T1000 (cell line): ENCODE measurements around the gene SEC14L1.

Source experiments
- DNase-seq: peaks from one replicate; lab custom pipeline; 2025; ENCODE audit warnings: mixed read lengths; lab: John Stamatoyannopoulos, UW

SEC14L1 gene

DNA sequence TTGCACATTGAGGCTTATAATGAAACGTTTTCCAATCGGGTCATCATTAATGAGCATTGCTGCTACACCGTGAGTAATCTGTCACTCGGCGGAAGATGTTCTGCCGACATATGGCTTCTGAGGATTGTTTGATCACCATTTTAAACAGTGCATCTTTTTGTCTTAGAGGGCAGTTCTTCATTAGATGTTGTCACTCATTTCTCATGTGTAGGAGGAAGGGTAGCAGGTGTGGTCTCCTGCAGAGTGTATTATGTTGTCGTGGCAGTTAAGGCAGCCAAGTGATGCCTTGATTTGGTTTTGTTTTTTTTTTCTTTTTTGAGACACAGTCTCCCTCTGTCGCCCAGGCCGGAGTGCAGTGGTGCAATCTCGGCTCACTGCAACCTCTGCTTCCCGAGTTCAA is 50.5 kb downstream of the SEC14L1 start:
- no peak for DNase-seq

DNA sequence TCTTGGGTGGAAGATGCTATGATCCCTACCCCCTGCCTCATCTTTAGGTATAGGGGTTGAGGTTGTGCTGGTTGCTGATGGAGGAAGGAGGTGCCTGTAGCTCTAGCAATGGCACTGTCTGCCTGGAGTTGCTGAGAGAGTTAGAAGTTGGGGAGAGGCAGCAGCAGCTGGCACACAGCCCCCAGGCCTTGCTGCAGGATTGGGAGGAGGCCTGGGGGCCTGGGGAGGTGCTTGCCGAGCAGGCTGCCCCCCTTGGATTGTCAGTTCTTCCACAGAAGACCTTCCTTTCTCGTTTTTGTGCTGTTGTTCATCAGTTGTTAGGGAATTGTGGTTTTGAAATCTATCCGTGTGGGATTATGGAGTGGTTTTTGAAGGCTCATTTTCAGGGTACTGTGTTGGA is 52.9 kb downstream of the SEC14L1 start:
- no peak for DNase-seq

DNA sequence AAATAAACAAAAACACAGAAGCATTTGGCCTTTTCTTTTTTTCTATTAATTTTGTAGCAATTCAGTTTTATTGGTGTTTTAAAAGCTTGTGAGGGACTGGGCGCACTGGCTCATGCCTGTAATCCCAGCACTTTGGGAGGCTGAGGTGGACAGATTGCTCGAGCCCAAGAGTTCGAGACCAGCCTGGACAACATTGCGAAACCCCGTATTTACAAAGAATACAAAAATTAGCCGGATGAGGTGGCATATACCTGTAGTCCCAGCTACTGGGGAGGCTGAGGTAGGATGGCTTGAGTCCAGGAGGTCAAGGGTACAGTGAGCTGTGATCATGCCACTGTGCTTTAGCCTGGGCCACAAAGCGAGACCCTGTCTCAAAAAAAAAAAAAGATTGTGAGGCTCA is 53.4 kb downstream of the SEC14L1 start:
- no peak for DNase-seq

DNA sequence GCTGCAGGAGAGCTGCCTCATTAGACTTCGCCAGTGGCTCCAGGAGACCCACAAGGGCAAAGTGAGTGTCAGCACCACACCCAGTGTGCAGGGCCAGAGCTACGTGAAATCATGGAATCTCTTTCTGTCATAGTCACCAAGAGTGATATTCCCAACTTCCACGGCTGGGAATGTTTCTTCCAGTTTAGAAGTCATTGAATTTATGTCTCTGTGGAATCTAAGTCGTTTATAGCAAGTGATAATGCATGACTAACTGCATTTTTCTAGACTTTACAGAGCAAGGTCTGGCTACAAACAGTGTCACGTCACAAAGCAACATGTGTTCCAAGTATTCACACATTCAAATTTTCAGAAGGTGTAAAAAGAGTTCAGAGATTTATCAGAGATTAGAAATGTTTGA is 55.5 kb downstream of the SEC14L1 start:
- no peak for DNase-seq

DNA sequence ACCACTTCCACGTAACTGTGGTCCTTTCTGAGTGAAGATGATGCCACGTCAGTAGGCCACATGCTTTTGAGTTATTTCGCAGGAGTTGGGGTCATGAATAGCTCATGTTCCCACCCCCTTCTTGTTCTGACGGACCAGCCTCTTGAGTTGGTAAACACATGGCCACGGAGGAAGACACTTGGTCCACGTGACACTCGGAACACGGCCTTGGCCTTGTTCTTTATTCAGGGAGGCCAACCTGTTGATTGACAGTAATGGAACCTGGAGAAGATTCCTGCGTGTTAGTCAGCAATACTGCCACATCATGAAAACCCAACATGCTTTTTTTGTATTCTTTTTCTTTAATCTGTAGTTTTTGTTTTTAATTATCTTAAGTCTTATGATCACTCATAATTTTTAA is 56.3 kb downstream of the SEC14L1 start:
- no peak for DNase-seq

DNA sequence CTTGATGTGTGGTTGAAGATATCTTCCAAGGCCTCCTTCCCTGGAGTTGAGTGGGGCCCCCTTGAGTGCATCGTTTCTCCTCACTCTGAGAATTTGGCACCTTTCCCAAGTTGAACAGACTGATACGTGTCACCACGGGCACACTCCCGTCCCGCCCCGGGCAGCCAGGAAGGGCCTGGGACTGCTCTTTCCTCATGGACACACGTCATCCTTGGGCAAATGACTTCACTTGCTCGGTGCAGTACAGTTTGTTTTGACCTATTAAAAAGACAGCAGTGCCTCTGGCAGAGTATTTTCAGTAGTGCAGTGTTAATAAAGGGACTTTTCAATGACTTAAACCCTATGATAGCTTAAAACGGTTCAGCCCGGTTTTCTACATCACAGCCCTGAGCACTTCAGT is 59.9 kb downstream of the SEC14L1 start:
- no peak for DNase-seq

DNA sequence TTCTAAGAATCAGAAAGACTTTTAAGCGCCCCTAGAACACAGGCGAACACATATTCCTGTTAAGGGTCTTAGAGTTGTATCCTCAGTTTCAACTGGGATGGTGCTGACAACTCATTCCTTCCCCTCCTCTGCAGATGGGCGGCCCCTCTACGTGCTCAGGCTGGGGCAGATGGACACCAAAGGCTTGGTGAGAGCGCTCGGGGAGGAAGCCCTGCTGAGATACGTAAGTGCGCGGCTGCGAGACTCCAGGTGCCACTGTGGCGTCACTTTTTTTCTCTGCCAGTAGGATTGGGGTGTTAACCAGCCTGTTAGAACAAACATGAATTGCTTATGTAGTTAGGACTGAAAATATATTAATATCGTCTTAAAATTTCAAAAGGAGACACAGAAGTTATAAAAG is 62.7 kb downstream of the SEC14L1 start:
- no peak for DNase-seq

DNA sequence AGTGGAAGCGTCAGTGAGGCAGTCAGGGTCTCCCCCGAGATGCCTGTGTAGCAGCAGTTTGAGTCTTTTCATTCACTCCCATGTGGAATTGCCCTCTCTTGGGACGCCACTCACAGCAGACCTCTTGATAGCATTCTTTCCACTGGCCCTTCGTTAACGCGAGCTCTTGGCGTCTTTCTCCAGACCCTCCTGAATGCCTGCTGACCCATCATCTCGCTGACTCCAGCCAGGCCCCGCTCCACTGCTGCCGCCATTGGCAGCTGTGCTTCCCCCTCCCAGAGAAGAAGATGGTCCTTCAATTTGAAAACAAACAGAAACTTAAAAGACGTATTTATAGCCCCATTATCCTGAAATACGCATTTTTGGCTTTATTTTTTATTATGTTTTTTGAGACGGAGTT is 63.1 kb downstream of the SEC14L1 start:
- DNase-seq, result no peak

DNA sequence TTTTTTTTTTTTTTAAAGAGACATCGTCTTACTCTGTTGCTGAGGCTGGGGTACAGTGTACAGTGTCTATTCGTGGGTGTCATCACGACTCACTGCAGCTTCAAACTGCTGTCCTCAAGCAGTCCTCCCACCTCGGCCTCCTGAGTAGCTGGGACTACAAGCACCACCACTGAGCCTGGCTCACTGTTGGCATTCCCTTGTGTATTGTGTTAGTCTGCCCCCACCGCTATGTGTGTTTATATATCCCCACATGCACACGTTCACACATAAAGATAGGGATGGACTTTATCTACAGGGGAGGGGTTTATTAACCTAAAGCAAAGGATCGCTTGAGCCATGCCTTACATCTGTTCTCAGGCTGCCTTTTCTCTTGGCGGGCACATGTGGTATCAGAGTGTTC is 63.8 kb downstream of the SEC14L1 start:
- no peak for DNase-seq

DNA sequence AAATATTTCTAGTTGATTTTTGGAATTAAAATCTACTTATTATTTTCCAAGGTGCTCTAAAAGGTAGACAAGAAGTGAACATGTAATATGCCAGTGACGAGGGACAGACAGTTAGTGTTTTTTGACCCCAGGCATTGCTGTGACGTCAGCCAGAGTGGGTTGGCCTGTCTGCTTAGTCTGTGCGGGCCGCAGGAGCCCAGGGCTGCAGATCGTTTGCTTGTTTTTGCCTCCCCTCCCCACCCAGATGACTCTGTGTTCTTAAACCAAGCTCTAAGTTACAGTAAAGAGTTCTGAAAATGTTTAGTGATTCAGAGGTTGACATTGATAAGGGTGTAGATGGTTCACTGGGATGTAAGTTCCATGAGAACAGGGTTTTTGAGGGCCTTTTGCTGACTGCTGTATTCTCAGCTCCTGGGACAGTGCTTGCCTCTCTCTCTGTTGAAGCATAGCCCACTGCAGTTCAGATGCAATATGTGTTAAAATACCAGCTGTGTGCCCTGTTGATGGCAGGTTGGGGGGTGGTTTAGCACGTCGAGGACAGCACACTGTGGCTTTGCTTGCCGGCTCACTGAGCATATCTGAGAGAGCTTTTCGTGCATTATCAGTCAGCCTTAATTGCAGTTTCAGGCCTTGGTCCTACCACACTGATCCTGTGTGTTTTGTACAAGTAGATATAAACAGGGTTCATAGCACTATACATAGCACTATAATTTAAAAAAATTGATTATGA is 64.8 kb downstream of the SEC14L1 start:
- DNase-seq, result no peak

DNA sequence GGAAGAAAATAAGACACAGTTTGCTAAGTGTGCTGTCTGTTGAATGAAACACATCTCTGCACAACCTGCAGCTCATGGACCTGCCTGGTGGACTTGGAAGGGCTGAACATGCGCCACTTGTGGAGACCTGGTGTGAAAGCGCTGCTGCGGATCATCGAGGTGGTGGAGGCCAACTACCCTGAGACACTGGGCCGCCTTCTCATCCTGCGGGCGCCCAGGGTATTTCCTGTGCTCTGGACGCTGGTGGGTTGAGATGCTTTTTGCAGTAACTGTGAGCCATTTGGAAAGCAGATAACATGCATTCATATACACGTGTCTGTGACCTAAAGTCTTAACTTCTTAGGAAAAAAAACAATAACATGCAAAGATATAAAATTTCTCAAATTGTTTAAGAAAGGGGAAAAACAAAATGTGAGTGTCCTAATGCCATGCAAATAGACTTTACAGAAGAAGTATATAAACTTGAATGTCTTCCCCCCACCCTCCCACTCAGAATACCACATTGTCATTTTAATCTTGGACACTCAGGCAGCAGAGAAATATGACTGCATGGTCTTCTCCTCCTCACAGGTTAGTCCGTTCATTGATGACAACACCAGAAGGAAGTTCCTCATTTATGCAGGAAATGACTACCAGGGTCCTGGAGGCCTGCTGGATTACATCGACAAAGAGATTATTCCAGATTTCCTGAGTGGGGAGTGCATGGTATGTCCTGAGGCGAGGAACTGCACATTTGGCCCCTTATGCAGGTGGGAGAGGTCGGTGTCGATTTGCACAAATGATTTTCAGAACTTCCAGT is 65.6 kb downstream of the SEC14L1 start:
- no peak for DNase-seq

DNA sequence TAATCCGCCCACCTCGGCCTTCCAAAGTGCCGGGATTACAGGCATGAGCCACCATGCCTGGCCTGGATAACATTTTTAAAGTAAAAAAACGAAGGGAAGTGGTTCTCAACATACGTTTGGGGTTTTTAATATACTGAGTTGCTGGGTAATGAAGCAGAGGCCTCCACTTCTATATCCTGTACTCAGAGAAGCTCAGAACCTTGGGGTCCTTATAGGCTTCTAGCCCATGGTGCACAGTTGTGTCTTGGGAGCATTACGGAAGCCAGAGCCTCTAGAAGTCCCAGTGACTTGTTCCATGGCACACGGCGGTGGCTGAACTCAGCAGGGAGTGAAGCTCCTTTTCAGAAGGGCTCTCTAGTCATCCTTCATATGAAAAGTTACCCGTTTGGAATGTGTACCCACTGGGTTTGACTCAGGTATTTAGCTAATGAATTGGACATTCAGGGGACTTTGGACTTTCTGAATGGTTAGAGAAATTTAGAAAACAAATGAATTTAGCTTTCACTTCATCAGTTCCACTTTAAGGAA is 67.0 kb downstream of the SEC14L1 start:
- no peak for DNase-seq

DNA sequence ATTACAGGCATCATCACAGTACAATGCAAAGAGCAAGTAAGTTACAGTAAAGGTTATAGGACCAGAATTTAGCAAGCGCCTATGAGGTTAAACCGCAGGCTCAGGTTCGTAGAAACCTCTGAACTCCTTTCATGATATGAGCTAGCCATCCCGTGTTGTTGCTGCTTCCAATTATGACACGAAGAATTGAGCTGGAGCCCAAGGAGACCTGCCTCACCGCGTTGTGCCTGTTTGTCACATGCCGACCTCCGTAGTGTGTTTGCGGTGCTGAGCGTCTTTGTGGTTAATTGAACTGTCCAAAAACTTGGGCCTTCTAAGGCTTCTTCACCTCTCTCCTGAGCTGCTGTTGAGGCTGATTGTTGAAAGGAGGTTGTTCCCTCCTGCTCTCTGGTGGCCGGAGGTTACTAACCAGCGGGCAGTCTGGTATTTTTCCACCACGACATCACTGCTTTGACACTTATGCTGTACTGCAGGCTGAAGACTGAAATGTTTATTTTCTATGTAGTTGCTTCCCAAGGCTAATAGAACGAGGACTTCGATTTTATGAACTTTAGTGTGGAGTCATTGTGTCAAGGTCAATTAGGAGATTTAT is 67.5 kb downstream of the SEC14L1 start:
- no peak for DNase-seq

DNA sequence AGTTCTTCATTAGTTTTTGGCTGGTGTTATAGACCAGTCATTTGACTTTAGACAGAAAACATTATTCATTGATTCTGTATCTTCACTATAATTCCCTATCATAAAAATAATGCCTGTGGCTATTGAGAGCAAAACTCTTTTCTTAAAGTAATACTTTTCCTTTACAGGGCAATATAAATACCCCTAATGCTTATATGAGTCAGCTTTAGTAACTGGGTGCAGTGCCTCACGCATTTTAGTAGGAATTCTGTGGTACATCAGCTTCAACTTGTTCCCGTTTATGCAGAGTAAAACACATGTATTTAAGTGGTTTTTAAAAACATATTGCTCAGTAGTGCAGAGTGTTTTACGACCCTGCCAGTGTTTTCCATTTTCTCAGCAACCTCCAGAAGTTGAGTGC is 68.1 kb downstream of the SEC14L1 start:
- DNase-seq, result no peak

DNA sequence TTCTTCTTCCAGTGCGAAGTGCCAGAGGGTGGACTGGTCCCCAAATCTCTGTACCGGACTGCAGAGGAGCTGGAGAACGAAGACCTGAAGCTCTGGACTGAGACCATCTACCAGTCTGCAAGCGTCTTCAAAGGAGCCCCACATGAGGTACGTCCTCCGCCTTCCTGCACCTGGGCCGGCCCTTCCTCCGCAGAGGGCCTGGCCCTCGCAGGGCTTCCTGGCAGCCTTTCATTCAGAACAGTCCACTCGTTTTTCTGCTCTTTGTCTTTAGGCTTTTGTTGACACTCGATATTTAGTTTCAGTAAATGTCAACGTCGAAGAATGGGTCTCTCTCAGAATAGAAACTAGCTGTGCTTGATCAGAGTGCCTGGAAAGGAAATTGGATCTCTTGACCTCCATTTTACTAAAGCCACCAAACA is 68.6 kb downstream of the SEC14L1 start:
- no peak for DNase-seq

DNA sequence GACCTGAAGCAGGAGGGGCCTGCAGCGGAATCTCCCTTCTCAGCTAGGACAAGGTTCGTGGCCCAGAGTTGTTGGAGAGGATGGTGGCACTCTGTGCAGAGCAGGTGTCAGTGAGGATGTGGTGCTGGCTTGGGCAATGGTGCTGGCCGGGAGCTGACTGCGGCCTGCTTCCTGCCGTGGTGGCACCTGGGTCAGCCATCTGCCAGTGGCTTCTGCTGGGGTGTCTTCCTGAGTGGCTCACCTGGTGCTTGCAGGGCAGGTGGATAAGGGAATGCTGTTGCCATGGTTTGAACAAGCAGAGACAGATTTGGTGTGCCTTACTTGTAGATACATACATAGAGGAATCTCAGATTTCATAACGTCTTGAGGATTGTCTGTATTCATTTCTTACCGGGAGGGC is 69.6 kb downstream of the SEC14L1 start:
- DNase-seq, result no peak

DNA sequence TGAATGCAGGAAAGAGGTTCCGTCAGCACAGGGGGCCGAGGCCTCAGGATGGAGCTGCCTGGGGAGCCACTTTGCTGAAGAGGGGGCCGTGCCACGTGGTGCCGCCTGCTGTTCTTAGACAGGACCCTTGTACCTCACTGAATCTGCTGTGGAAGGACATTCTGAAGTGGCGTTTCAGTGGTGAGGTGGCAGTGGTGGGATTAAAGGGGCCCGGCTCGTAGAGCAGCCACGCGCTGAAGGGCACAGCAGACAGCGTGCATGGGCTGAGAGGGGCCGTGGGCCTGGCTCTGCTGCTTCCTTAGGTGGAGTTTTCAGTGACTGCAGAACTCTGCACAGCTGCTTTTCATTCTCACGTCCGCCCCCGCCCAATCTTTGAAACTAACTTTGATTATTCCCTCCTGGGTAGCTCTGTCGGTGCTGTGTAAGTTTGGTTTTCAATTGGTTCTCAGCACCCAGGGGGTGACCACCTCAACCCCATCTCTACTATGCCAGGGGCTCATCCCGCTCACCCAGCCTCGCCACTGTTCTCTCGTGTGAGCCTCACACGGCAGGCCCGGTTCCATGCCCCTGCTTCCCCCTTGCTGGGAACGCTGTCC is 70.3 kb downstream of the SEC14L1 start:
- no peak for DNase-seq

DNA sequence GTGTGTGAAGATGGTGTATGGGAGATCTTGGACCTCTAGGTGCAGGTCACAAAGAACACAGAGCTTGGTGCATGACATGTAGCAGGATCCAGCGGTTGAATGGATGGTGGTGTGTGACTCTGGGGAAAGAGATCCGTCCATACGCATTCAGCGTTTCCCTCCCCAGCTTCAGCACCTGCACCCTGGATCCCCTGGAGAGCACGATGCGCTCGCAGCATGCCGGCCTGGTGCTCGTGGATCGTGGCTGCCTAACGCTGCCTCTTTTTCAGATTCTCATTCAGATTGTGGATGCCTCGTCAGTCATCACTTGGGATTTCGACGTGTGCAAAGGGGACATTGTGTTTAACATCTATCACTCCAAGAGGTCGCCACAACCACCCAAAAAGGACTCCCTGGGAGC is 70.9 kb downstream of the SEC14L1 start:
- no peak for DNase-seq

DNA sequence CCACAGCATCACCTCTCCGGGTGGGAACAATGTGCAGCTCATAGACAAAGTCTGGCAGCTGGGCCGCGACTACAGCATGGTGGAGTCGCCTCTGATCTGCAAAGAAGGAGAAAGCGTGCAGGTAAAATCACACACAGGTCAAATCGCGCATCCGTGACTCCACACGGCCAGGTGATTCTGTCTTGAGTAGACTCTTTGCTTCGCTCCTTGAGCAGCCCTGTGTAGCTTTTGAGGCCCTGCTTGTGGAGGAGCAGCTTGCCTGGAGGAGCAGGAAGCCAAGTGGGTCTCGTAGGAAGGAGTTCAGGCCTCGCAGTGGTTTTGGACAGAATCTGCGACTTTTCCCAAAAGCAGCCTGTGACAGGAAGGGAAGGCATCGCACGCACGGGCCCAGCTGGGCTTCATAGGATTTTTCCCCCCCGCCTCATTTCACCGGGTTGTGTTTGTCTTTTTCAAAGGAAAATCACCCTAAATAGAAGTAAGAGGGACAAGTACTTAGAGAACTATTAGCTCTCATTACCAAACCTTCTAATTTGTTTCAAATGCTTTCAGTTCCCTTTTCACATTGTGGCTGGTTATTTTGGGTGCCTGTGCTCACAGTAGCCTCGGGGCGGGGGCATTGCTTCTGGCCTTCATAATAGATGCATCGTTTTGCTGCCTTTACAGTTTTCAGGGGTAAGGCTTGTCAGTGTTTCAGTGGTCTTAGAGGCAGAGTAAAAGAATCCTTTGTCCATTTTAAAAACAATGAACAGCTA is 71.5 kb downstream of the SEC14L1 start:
- no peak for DNase-seq

DNA sequence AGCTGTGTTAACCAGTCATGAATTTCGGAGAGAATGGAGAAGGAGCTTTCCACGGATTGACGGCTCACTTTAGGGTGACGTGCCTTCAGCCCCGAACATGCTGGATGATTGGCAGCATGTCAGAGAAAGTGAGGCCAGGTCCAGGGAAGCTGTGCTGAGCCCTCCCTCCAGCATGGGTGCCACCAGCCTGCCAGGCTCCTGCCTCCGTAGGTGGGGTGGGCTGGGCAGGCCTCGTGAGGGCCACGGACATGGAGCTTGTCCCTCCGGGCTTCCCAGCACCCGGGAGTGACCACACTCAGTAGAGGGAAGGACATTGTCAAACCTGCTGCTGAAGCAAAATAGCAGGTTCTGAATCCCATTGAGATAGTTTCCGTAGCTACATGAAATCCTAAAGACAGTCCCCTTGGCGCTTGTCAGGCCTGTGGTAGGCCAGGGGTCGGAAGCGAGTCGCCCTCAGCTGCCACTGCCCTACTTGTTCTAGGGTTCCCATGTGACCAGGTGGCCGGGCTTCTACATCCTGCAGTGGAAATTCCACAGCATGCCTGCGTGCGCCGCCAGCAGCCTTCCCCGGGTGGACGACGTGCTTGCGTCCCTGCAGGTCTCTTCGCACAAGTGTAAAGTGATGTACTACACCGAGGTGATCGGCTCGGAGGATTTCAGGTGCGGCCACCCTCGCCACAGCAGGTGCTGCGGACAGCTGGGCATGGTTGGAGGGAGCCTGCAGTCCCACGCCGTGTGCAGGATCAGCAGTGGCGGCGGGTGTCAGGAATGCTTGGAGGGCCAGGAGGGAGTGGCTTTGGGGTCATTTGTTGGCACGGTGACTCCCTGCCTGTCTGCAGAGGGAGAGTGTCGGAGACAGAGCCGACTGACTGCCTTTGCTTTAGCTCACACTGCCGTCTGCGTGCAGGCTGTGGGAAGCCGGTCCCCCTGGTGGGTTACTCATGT is 72.3 kb downstream of the SEC14L1 start:
- no peak for DNase-seq

DNA sequence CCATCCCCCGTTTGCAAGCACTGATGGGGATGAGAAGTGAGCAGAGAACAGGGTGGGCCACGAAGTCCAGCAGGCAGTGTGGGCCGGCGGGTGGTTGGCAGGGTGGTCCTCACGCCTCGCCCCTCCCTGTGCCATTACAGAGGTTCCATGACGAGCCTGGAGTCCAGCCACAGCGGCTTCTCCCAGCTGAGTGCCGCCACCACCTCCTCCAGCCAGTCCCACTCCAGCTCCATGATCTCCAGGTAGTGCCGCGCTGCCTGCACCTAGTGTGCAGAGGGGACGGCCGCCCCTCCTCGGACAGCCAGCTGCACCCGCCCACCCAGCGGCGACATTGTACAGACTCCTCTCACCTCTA is 73.0 kb downstream of the SEC14L1 start:
- no peak for DNase-seq
